Measurements from ENCODE around the gene GREB1.

Gene GREB1

DNA sequence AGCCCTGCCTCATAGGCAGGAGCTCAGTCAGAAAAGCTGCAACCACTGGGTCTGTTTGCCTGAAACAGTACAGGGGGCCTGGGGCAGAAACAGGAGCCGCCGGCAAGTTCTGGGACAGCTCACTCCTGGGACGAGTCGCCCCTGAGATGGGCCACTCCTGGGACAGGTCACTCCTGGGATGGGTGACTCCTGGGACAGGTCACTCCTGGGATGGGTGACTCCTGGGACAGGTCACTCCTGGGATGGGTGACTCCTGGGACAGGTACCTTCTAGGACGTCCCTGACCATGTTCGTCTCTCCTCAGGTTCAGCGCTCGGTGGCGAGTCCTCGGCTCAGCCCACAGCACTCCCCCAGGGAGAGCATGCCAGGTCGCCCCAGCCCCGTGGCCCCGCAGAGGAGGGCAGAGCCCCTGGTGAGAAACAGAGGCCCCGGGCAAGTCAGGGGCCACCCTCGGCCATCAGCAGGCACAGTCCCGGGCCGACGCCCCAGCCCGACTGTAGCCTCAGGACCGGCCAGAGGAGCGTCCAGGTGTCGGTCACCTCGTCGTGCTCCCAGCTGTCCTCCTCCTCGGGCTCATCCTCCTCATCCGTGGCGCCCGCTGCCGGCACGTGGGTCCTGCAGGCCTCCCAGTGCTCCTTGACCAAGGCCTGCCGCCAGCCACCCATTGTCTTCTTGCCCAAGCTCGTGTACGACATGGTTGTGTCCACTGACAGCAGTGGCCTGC is 84.3 kb downstream of the GREB1 start:
- no peak overlapping the region for H3K27ac ChIP-seq
- TF ChIP-seq, protein P1, sequence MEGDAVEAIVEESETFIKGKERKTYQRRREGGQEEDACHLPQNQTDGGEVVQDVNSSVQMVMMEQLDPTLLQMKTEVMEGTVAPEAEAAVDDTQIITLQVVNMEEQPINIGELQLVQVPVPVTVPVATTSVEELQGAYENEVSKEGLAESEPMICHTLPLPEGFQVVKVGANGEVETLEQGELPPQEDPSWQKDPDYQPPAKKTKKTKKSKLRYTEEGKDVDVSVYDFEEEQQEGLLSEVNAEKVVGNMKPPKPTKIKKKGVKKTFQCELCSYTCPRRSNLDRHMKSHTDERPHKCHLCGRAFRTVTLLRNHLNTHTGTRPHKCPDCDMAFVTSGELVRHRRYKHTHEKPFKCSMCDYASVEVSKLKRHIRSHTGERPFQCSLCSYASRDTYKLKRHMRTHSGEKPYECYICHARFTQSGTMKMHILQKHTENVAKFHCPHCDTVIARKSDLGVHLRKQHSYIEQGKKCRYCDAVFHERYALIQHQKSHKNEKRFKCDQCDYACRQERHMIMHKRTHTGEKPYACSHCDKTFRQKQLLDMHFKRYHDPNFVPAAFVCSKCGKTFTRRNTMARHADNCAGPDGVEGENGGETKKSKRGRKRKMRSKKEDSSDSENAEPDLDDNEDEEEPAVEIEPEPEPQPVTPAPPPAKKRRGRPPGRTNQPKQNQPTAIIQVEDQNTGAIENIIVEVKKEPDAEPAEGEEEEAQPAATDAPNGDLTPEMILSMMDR (conservative IDR thresholded peaks at IDR 0.05), result no peak
- no peak for TF ChIP-seq ZFX (IDR thresholded peaks at IDR 0.05)

DNA sequence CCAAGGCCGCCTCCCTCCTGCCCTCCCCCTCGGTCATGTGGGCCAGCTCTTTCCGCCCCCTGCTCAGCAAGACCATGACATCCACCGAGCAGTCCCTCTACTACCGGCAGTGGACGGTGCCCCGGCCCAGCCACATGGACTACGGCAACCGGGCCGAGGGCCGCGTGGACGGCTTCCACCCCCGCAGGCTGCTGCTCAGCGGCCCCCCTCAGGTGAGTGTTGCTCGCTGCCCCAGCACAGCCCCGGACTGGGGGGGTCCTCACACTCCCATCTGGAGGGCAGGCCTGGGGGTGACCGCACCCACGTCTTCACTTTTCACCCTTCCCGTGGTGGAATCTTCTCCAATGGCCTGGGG is 84.8 kb downstream of the GREB1 start:
- no peak overlapping the region for H3K27ac ChIP-seq
- TF ChIP-seq, protein P1 (conservative IDR thresholded peaks at IDR 0.05), result no peak
- TF ChIP-seq ZFX (IDR thresholded peaks at IDR 0.05), result no peak

DNA sequence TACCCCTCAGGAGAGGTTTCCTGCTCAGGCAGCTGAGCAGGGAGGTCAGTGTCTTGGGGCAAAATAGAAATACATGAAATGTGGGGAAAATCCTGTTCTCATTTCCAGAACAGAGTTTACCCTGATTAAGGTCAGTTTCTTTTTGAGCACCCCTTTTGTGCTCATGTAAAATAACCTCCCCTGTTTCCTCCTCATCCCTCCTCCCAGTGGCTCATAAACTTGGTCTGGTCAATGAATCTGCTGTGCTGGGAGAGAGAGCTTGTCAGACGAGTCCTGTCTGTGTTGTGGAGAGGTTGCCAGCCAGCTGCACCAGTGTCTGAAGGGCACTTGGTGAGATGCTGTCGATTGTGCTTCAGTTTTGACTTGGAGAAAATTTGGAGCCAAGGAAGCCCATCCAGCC is 87.6 kb downstream of the GREB1 start:
- TF ChIP-seq, protein P1 (conservative IDR thresholded peaks at IDR 0.05), result no peak
- no peak for TF ChIP-seq ZFX (IDR thresholded peaks at IDR 0.05)
- H3K27ac ChIP-seq, result no peak overlapping the region

DNA sequence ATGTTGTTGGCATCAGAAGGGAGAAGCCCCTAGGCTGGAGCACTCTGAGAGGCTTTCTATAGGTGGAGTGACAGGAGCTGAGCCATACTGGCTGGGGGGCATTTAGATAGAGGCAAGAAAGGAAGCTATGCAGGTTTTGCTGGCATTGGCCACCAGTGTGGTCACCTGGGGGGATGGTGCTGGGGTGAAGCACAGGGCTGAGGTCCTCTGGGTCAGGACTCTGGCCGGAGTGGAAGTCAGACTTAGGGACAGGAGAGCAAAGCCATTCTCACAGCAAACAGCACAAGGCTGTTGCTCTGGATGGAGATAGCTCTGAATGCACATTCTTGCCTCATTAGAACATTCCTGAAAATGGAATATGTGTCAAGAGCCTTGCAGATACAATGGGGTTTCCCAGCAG is 88.8 kb downstream of the GREB1 start:
- H3K27ac ChIP-seq, result no peak overlapping the region
- TF ChIP-seq, protein P1 (conservative IDR thresholded peaks at IDR 0.05), result no peak

DNA sequence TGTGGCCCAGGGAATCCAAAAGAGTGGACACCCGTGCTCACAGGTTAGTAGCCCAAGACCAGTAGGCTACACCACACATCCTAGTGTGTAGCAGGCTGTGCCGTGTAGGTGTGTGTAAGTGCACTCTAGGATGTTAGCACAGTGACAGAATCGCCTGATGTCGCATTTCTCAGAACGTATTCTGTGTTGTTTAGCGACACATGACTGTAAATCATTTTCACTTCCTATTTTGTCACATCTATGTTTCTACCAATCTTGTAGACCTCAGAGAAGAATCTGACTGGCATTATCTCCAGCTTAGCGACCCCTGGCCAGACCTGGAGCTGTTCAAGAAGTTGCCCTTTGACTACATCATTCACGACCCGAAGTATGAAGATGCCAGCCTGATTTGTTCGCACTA is 91.0 kb downstream of the GREB1 start:
- TF ChIP-seq, protein P1 (conservative IDR thresholded peaks at IDR 0.05), result no peak
- no peak for TF ChIP-seq ZFX (IDR thresholded peaks at IDR 0.05)

DNA sequence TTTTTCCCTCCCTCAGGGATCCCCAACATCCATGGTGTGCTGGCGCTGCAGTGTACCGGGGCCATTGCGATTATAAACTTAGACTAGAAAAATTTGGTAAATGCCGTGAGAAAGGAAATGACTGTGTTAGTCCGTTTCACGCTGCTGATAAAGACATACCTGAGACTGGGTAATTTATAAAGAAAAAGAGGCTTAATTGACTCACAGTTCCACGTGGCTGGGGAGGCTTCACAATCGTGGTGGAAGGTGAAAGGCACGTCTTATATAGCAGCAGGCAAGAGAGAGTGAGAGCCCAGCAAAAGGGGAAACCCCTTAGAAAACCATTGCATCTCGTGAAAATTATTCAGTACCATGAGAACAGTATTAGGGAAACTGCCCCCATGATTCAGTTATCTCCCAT is 91.8 kb downstream of the GREB1 start:
- H3K27ac ChIP-seq, result no peak overlapping the region

More for the DNA sequence above, 91.0 kb downstream of the GREB1 start:
- no peak overlapping the region for H3K27ac ChIP-seq

DNA sequence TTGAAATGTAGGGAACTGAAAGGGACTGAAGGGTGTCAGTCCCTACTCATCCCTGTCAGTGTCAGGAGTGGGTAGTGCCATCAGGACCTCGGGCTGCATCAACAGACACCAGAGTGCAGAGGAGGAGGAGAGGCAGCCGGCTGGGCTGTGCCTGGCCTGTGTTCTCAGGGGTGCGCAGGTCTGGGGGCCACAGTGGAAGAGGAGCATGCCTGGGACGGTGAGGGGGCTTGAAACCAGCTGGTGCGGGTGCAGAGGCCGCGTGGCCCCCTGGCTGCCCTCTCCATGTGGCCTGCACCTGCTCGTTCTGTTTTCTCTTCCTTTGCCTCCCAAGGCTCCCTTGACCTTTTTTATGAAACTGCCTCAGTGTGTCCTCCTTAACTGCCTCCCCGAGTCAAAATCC is 94.8 kb downstream of the GREB1 start:
- TF ChIP-seq, protein P1 (conservative IDR thresholded peaks at IDR 0.05), result no peak
- TF ChIP-seq ZFX (IDR thresholded peaks at IDR 0.05), result no peak
- H3K27ac ChIP-seq, result no peak overlapping the region

More for the DNA sequence above, 91.8 kb downstream of the GREB1 start:
- TF ChIP-seq, protein P1 (conservative IDR thresholded peaks at IDR 0.05), result no peak
- no peak for TF ChIP-seq ZFX (IDR thresholded peaks at IDR 0.05)

Data from C4-2B (cell line).